ENCODE data around the gene HECTD3.
A peak's percentile ranks its signal among the peaks of the same experiment; 100 is the strongest.

Gene HECTD3

GRCh38 chr1:45033356-45033755 is 22.2 kb upstream of the HECTD3 start:
- peak overlapping the region; percentile 16; the same call in 1 of the 2 replicates for H3K4me2 ChIP-seq (ENCODE audit: low read length)
- H3K36me3 ChIP-seq (replicated peaks; ENCODE audit: low read depth, low read length): no peaks in the 10 kb centered on the region
- no peak overlapping the region for H2AFZ ChIP-seq (ENCODE audit: low read depth, low read length)
- H3K27me3 ChIP-seq (ENCODE audit: low read depth, low read length): no peaks in the 10 kb centered on the region
- no peak overlapping the region for H3K4me3 ChIP-seq (ENCODE audit: low read length)
- TF ChIP-seq EZH2phosphoT487 (IDR thresholded peaks at IDR 0.05; ENCODE audit: low read depth): no peak
- no peak for TF ChIP-seq CTCF (IDR thresholded peaks at IDR 0.05; ENCODE audit: low read depth, low read length)
- H3K79me2 ChIP-seq (ENCODE audit: low read length): no peaks in the 10 kb centered on the region
- H3K9ac ChIP-seq (ENCODE audit: low read length): no peak overlapping the region
- H3K27ac ChIP-seq (ENCODE audit: low read length): no peak overlapping the region
- H4K20me1 ChIP-seq (ENCODE audit: insufficient read depth, low read length): no peaks in the 10 kb centered on the region
- H3K9me3 ChIP-seq (ENCODE audit: insufficient read depth, low read length): no peaks in the 10 kb centered on the region
- peaks cover 9% of the 10 kb centered on the region; the same call in 1 of the 2 replicates for H3K4me1 ChIP-seq (ENCODE audit: low read length)

GRCh38 chr1:45032837-45033236 is 21.7 kb upstream of the HECTD3 start:
- Histone ChIP-seq H3K79me2 (ENCODE audit: low read length) (no peaks in the 10 kb centered on the region), H2AFZ (ENCODE audit: low read depth, low read length) (no peak overlapping the region), H3K4me2 (ENCODE audit: low read length) (no peak overlapping the region), H3K27ac (ENCODE audit: low read length) (no peak overlapping the region), H3K36me3 (replicated peaks; ENCODE audit: low read depth, low read length) (no peaks in the 10 kb centered on the region), H3K4me3 (ENCODE audit: low read length) (no peak overlapping the region), H3K9ac (ENCODE audit: low read length) (no peak overlapping the region), H3K9me3 (ENCODE audit: insufficient read depth, low read length) (no peaks in the 10 kb centered on the region), H4K20me1 (ENCODE audit: insufficient read depth, low read length) (no peaks in the 10 kb centered on the region), H3K27me3 (ENCODE audit: low read depth, low read length) (no peaks in the 10 kb centered on the region), H3K4me1 (ENCODE audit: low read length) (peaks cover 9% of the 10 kb centered on the region; the same call in 1 of the 2 replicates)
- TF ChIP-seq EZH2phosphoT487 (IDR thresholded peaks at IDR 0.05; ENCODE audit: low read depth) (no peak), CTCF (IDR thresholded peaks at IDR 0.05; ENCODE audit: low read depth, low read length) (no peak)

GRCh38 chr1:45026446-45026845 is 15.3 kb upstream of the HECTD3 start:
- no peaks in the 10 kb centered on the region for H3K36me3 ChIP-seq (replicated peaks; ENCODE audit: low read depth, low read length)
- no peaks in the 10 kb centered on the region for H4K20me1 ChIP-seq (ENCODE audit: insufficient read depth, low read length)
- no peak overlapping the region for H2AFZ ChIP-seq (ENCODE audit: low read depth, low read length)
- H3K4me2 ChIP-seq (ENCODE audit: low read length): no peak overlapping the region
- H3K4me3 ChIP-seq (ENCODE audit: low read length): no peak overlapping the region
- no peak overlapping the region for H3K27ac ChIP-seq (ENCODE audit: low read length)
- no peak overlapping the region for H3K9ac ChIP-seq (ENCODE audit: low read length)
- TF ChIP-seq CTCF (IDR thresholded peaks at IDR 0.05; ENCODE audit: low read depth, low read length): no peak
- TF ChIP-seq EZH2phosphoT487 (IDR thresholded peaks at IDR 0.05; ENCODE audit: low read depth): no peak
- no peaks in the 10 kb centered on the region for H3K79me2 ChIP-seq (ENCODE audit: low read length)
- no peaks in the 10 kb centered on the region for H3K9me3 ChIP-seq (ENCODE audit: insufficient read depth, low read length)
- no peaks in the 10 kb centered on the region for H3K4me1 ChIP-seq (ENCODE audit: low read length)
- peaks cover 5% of the 10 kb centered on the region; the same call in 1 of the 2 replicates for H3K27me3 ChIP-seq (ENCODE audit: low read depth, low read length)

GRCh38 chr1:45023663-45024062 is 12.5 kb upstream of the HECTD3 start:
- H3K9ac ChIP-seq (ENCODE audit: low read length): no peak overlapping the region
- no peaks in the 10 kb centered on the region for H3K79me2 ChIP-seq (ENCODE audit: low read length)
- no peak overlapping the region for H3K4me2 ChIP-seq (ENCODE audit: low read length)
- H3K36me3 ChIP-seq (replicated peaks; ENCODE audit: low read depth, low read length): no peaks in the 10 kb centered on the region
- H3K27me3 ChIP-seq (ENCODE audit: low read depth, low read length): peaks cover 5% of the 10 kb centered on the region; the same call in 1 of the 2 replicates
- no peak overlapping the region for H3K4me3 ChIP-seq (ENCODE audit: low read length)
- no peaks in the 10 kb centered on the region for H3K9me3 ChIP-seq (ENCODE audit: insufficient read depth, low read length)
- H3K27ac ChIP-seq (ENCODE audit: low read length): no peak overlapping the region
- no peak for TF ChIP-seq CTCF (IDR thresholded peaks at IDR 0.05; ENCODE audit: low read depth, low read length)
- no peak for TF ChIP-seq EZH2phosphoT487 (IDR thresholded peaks at IDR 0.05; ENCODE audit: low read depth)
- H3K4me1 ChIP-seq (ENCODE audit: low read length): no peaks in the 10 kb centered on the region
- no peak overlapping the region for H2AFZ ChIP-seq (ENCODE audit: low read depth, low read length)
- no peaks in the 10 kb centered on the region for H4K20me1 ChIP-seq (ENCODE audit: insufficient read depth, low read length)
